IMR-90 (cell line): ENCODE data around the gene USP32.

ENCODE experiments used
- BHLHE40 ChIP-seq: fragments of 150-350 bp; IDR thresholded peaks from 2 replicates; pipeline ENCODE4 v1.6.1; 2016; ENCODE audit warnings: mild to moderate bottlenecking, low read depth, low read length
- CTCF ChIP-seq: conservative IDR thresholded peaks from 2 replicates; pipeline ENCODE4 v1.5.1; 2012; ENCODE audit warnings: mild to moderate bottlenecking, low read depth, low read length, improper control_type of control experiment
- FOS ChIP-seq: fragments of 150-350 bp; IDR thresholded peaks from 2 replicates; pipeline ENCODE4 v1.6.1; 2016; ENCODE audit warnings: low read depth, low read length
- MAZ ChIP-seq: IDR thresholded peaks from 2 replicates; pipeline ENCODE4 v1.6.1; 2012; ENCODE audit warnings: low read depth, mild to moderate bottlenecking, low read length, improper control_type of control experiment, moderate library complexity, borderline replicate concordance
- POLR2A ChIP-seq: IDR thresholded peaks from 2 replicates; pipeline ENCODE4 v1.6.1; 2012; ENCODE audit warnings: mild to moderate bottlenecking, low read depth, low read length

DNA sequence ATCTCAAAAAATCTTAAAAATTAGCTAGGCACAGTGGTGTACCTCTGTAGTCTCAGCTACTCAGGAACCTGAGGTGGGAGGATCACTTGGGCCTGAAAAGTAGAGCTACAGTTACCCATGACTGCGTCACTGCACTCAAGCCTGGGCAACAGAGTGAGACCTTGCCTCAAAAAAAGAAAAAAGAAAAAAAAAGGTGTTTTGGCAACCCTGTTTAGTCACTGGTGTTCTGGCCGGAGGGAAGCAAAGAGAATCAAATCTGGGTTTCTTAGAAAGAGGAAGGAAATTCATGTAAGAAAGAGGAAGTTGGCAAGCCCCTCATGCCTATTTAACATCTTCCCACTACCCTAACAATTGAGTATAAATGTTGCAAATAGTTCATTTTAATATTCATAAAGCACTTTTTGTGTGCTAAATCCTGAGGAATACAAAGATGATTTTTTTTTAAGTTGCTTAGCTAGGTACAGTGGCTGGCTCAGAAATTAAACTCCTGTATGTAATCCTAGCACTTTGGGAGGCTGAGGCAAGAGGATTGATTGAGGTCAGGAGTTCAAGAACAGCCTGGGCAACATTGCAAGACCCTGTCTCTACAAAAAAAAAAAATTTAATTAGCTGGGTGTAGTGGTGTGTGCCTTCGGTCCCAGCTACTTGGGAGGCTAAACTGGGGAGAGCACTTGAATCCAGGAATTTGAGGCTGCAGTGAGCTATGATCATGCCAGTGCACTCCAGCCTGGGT lies 6.5 kb upstream of the USP32 start:
- TF ChIP-seq CTCF = no peak
- TF ChIP-seq POLR2A = no peak
- TF ChIP-seq MAZ = no peak
- TF ChIP-seq FOS = no peak
- TF ChIP-seq BHLHE40 = no peak
